B cell (primary cell): ENCODE measurements around the gene HIVEP1. TPM values are rescaled to one million over a fixed set of nuclear protein-coding genes. Genes with fewer than 3 reads are reported as not detected.
A peak's percentile ranks its signal among the peaks of the same experiment; 100 is the strongest.

Experiments used
- ATAC-seq: fragments of 200-7000 bp; cut with Tn5 transposase; one replicate; pipeline ENCODE4 v1.10.0; 2021; ENCODE audit warnings: low read depth, mild to moderate bottlenecking, moderate number of reproducible peaks, moderate library complexity
- CTCF ChIA-PET: fragments of 350-600 bp; sonication (Branson Sonifier 250); formaldehyde crosslinking; loops from one replicate; lab custom pipeline; 2021; ENCODE audit warnings: antibody characterized with exemption, inconsistent platforms; lab: Charles Lee
- POLR2A ChIA-PET: fragments of 350-600 bp; sonication (Branson Sonifier 250); formaldehyde crosslinking; loops from one replicate; lab custom pipeline; 2021; ENCODE audit warnings: antibody characterized with exemption; lab: Charles Lee
- DNase-seq: peaks from one replicate; pipeline ENCODE4 v3.0.0; 2013
- H2AFZ ChIP-seq: 2 replicates; pipeline ENCODE4 v1.6.1; 2012; ENCODE audit warnings: mild to moderate bottlenecking, low read depth, low read length; ENCODE audit not compliant: insufficient read depth, poor library complexity, severe bottlenecking
- H3K27ac ChIP-seq, 2 donors: 1 replicate in 1 of 2; 2 replicates in 1 of 2; pipeline ENCODE4 v1.5.1; 2012 to 2013; ENCODE audit warnings: low read length in 2 of 2, mild to moderate bottlenecking in 2 of 2, moderate library complexity in 1 of 2
- H3K27me3 ChIP-seq, 4 experiments: fragments of 200-600 bp in 1 of 4; sonication (generic) in 1 of 4; replicated peaks in 1 of 4; 1 replicate in 2 of 4; 2 replicates in 2 of 4; pipeline versions ENCODE4 v1.6.1 to v1.7.0; 2013 to 2016; ENCODE audit warnings: low read length in 3 of 4, mild to moderate bottlenecking in 2 of 4, mixed read lengths in 1 of 4, moderate library complexity in 1 of 4; ENCODE audit not compliant: insufficient read depth in 4 of 4, control insufficient read depth in 3 of 4; ENCODE audit errors: control extremely low read depth in 1 of 4
- H3K36me3 ChIP-seq, 2 experiments: replicated peaks in 1 of 2; 1 replicate in 1 of 2; 2 replicates in 1 of 2; pipeline versions ENCODE4 v1.6.1 to v1.7.1; 2013; ENCODE audit warnings: low read length in 1 of 2; ENCODE audit not compliant: insufficient read depth in 2 of 2, control insufficient read depth in 1 of 2; ENCODE audit errors: control extremely low read depth in 1 of 2, extremely low read depth in 1 of 2
- H3K4me1 ChIP-seq, 2 donors: fragments of 200-600 bp in 1 of 2; sonication (generic) in 1 of 2; 1 replicate in 1 of 2; 2 replicates in 1 of 2; pipeline versions ENCODE4 v1.5.1 to v1.6.1; 2013 to 2017; ENCODE audit warnings: low read length in 2 of 2; ENCODE audit not compliant: control insufficient read depth in 2 of 2, insufficient read depth in 2 of 2
- H3K4me2 ChIP-seq: replicated peaks from 2 replicates; pipeline ENCODE3; 2012; ENCODE audit warnings: mild to moderate bottlenecking, low read depth, low read length; ENCODE audit not compliant: poor library complexity, severe bottlenecking
- H3K4me3 ChIP-seq, 5 experiments: fragments of 200-600 bp in 1 of 5; sonication (generic) in 1 of 5; 1 replicate in 3 of 5; 2 replicates in 2 of 5; pipeline versions ENCODE4 v1.5.1 to v1.7.0; 2011 to 2016; ENCODE audit warnings: low read length in 4 of 5, mild to moderate bottlenecking in 4 of 5, low read depth in 2 of 5, control low read depth in 1 of 5, moderate library complexity in 1 of 5; ENCODE audit not compliant: insufficient read depth in 1 of 5; ENCODE audit errors: control extremely low read depth in 1 of 5, extremely low read depth in 1 of 5
- H3K79me2 ChIP-seq: fragments of 200-600 bp; sonication (generic); one replicate; pipeline ENCODE4 v1.6.0; 2016; ENCODE audit warnings: low read length; ENCODE audit not compliant: control insufficient read depth, insufficient read depth
- H3K9ac ChIP-seq: fragments of 200-600 bp; sonication (generic); 2 replicates; pipeline ENCODE4 v1.6.1; 2017; ENCODE audit warnings: mild to moderate bottlenecking, low read length, moderate library complexity
- H3K9me3 ChIP-seq, 3 donors: one replicate each; pipeline versions ENCODE4 v1.6.1 to v1.7.1; 2013; ENCODE audit warnings: low read length in 2 of 3; ENCODE audit not compliant: control insufficient read depth in 2 of 3, insufficient read depth in 1 of 3; ENCODE audit errors: control extremely low read depth in 1 of 3
- H4K20me1 ChIP-seq: 2 replicates; pipeline ENCODE4 v1.6.0; 2012; ENCODE audit warnings: mild to moderate bottlenecking, low read length; ENCODE audit not compliant: insufficient read depth, control insufficient read depth, poor library complexity, severe bottlenecking
- H3K27ac Mint-ChIP-seq: one replicate; pipeline ENCODE4 v1.8.0; 2021; ENCODE audit warnings: mixed read lengths
- H3K27me3 Mint-ChIP-seq: one replicate; pipeline ENCODE4 v1.8.0; 2021; ENCODE audit warnings: mixed read lengths
- H3K4me1 Mint-ChIP-seq: one replicate; pipeline ENCODE4 v1.8.0; 2021; ENCODE audit warnings: mixed read lengths
- H3K4me3 Mint-ChIP-seq: one replicate; pipeline ENCODE4 v1.8.0; 2021; ENCODE audit warnings: mixed read lengths
- H3K9me3 Mint-ChIP-seq: one replicate; pipeline ENCODE4 v1.8.0; 2022; ENCODE audit warnings: mixed read lengths; ENCODE audit not compliant: insufficient read depth
- CTCF ChIP-seq: fragments of 200-600 bp; IDR thresholded peaks from one replicate; pipeline ENCODE4 v1.8.0; 2022; ENCODE audit warnings: antibody characterized with exemption, mild to moderate bottlenecking
- EZH2 ChIP-seq: IDR thresholded peaks from 2 replicates; pipeline ENCODE4 v1.6.1; 2012; ENCODE audit warnings: borderline replicate concordance, low read depth, mild to moderate bottlenecking, moderate library complexity, low read length; ENCODE audit not compliant: insufficient read depth, poor library complexity, severe bottlenecking
- WGBS: methylation state at CpG from one replicate; pipeline ENCODE4 v1.1.5; 2013; ENCODE audit warnings: missing lambda C conversion rate; ENCODE audit not compliant: insufficient coverage; 5-methylcytosine and 5-hydroxymethylcytosine counted together
- intact Hi-C: fragments of 100-400 bp; cut with micrococcal nuclease; formaldehyde crosslinking; loops from one replicate; pipeline ENCODE4 v1.10.0; 2022
- polyA plus RNA-seq: library from polyadenylated mRNA; depleted of rRNA; stranded (reverse); fragments of >200 nt; gene quantifications from 2 replicates; pipeline ENCODE4 v1.2.3, GENCODE V29; 2012
- total RNA-seq, 2 donors: library from RNA; stranded (reverse); fragments of 120-200 nt in 1 of 2; gene quantifications; 1 replicate in 1 of 2; 2 replicates in 1 of 2; pipeline versions ENCODE4 v1.2.3 to v1.2.4, GENCODE V29; 2013 to 2022

HIVEP1 gene
- total and polyA plus RNA-seq, 2 donors (not counting 1 experiment from before 2014, with no cell fraction given), result 11.3 to 96.5 TPM

- intact Hi-C loops, result loop anchor here (2.0 to 5.0 kb wide), 3 partner anchors 61 to 921 kb away; partner anchors contain the start of gene SMIM13
- Mint-ChIP-seq H3K4me1 (peaks cover 37% of the 10 kb centered on the region), H3K4me3 (peak overlapping the region; percentile 99), H3K9me3 (no peaks in the 10 kb centered on the region), H3K27ac (peak overlapping the region; percentile 100), H3K27me3 (no peaks in the 10 kb centered on the region)
- peak overlapping the region; percentile 50 for H2AFZ ChIP-seq
- ChIA-PET CTCF (interaction anchor here (0.7 to 3.8 kb wide), 10 partner anchors 26 to 221 kb away, joined by 3 to 21 read pairs (median 4); no protein-coding TSS in a partner anchor), POLR2A (interaction anchor here (1.7 kb wide), 1 partner anchor 52 kb away, joined by 4 read pairs; no protein-coding TSS in a partner anchor)
- H3K4me1 ChIP-seq, result peaks cover 18 to 20% of the 10 kb centered on the region in 2 donors
- TF ChIP-seq CTCF (no peak), EZH2 (no peak)
- peaks cover 51% of the 10 kb centered on the region for H3K79me2 ChIP-seq
- peak overlapping the region; percentile 73 to 96 (median 92) for H3K4me3 ChIP-seq
- H3K4me2 ChIP-seq, result peak overlapping the region; percentile 93
- H3K9me3 ChIP-seq, result peaks cover 0 to 11% (median 0%) of the 10 kb centered on the region in 3 donors
- peak overlapping the region; percentile 95 for H3K9ac ChIP-seq
- H3K27me3 ChIP-seq, result no peaks in the 10 kb centered on the region
- H4K20me1 ChIP-seq, result peaks cover 7% of the 10 kb centered on the region
- no peak for DNase-seq
- peaks cover 0 to 22% of the 10 kb centered on the region in 2 experiments for H3K36me3 ChIP-seq
- WGBS, result no CpG with 5 or more reads among the region's 13 CpGs
- ATAC-seq, result no peak
- peak overlapping the region in 1 of 2 donors; percentile 84 for H3K27ac ChIP-seq
Observed at GRCh38 chr6:12013307-12013719, 1.2 kb downstream of the HIVEP1 start.
